HG03571 (cell line): ENCODE results near the gene ECT2.
"Not testable (repeated sequence)": the region's sequence is repeated elsewhere in the genome, so short reads cannot be mapped to it uniquely, and the experiment has no call there.

Experiments
- ATAC-seq: cut with Tn5 transposase; IDR thresholded peaks from one replicate; pipeline ENCODE4 v1.9.1; 2021; ENCODE audit not compliant: unreplicated experiment

ECT2 gene

GRCh38 chr3:172735014-172735413 is 15.5 kb upstream of the ECT2 start:
- no peak for ATAC-seq

DNA sequence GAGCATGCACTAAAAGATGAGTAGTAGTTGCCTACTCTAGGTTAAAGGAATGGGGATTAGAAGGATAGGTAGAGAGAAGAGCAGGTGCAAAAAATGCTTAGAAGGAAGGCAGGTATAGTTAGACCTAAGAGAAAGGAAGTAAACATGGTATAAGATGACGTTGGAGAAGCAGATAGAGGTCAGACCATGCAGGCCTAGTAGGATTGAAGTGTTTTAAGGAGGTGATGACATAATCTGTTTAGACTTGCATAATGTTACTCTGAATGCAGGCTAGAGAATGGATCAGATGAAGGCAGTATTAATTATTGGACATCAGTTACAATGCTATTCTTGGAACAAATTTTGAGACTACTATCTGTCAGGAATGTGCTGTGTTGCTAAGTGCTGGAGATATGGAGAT is 11.1 kb upstream of the ECT2 start:
- ATAC-seq, result no peak

DNA sequence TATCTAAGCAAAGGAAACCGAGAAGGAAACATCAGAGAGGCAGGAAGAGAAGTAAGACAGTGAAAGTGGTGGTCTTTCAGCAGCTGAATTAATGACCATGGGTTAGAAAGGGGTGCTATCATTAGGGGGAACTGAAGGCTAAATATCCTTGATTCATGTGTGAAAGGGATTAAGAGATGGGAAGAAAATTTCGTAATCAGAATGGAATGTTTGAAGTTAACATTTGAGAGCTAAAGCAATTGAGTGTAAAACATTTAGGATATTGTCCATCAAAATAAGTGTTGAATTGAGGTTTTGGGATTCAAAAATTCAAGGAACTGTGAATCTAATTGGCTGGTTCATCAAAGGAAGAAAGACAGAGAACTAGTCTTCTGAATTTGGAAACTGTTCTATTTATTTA is 4.1 kb upstream of the ECT2 start:
- no peak for ATAC-seq

DNA sequence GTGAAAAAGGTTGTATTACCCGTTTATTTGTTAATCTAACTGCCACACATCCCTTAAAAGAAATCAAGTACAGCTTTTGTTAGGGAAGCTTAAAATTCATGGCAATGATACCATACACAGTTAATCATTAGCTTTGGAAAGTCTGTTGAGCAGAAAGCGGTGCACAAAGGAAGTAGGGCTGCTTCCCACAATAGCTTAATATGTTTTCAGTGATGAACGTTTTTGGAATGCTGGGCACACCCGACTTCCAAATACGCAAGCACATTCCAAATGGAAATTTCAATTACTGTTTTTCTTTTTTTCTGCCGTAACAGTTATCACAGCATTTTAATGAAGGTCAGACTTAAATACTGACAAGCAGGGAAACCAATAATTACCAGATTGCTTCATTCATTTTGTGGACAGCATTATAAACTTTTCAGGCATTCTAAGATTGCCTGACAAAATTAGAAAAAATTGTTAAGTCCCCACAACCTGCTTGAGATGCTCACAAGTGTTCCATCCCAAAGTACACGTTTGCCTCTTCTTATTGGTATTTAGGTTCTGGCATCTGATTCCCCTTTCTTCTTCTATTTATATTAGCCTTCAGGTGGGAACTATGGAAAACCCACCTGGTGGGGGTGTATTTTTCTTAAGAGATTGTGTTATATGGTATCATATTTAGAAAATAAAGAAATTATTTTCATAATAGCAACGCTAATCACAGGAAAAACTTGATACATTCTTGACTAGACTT is 1.1 kb upstream of the ECT2 start:
- ATAC-seq, result no peak

DNA sequence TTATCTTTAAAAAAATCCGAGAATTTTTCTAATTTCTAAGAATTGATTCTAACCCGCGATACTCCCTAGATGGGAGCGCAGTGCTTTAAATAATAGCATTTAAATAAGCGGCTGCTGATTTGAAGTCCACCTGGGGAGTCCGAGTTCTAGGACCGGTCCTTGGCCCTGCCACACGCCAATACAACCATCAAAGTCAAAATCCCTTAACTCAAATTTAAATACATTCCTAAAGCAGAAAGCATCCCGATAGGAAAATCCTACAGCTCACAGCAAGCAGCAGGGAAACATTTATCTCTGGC is 508 bp upstream of the ECT2 start:
- ATAC-seq, result no peak

DNA sequence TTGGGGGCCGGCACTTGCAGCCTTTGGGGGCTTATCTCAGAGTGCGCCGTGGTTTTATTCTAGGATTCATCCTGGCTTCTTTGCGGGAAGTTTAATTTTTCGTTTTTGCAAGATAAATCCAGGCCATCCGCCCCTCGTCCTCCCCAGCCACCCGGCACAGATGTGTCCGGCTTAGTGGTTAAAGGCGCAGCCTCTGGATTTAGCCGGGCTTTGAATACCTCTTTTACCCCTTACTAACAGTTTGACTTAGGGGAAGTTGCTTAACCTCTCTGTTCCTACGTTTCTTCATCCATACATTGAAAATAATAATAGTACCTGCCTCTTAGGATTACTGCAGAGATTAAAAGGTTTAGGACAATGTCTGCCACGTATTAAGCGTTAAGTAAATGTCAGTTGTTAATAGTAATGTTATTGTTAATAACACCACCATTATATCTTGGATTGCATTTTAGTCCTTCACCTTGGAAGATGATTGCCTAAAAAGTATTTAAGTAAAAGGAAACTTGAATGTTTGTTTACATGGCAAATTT is 714 bp downstream of the ECT2 start:
- no peak for ATAC-seq

- ATAC-seq, result no peak
Observed at GRCh38 chr3:172752651-172753050, 2.1 kb downstream of the ECT2 start.

DNA sequence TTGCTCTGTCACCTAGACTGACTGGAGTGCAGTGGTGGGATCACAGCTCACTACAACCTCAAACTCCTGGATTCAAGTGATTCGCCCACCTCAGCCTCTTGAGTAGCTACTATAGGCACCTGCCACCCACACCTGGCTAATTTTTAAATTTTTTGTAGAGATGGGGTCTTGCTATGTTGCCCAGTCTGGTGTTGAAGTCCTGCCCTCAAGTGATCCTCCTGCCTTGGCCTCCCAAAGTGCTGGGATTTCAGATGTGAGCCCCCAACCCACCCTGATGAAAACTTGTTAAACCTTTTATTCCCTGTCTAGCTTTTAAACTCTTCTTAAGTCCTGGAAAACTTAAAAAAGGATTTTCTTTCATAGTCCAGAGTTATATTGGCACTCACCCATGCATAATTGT is 2.6 kb downstream of the ECT2 start:
- ATAC-seq, result no peak

DNA sequence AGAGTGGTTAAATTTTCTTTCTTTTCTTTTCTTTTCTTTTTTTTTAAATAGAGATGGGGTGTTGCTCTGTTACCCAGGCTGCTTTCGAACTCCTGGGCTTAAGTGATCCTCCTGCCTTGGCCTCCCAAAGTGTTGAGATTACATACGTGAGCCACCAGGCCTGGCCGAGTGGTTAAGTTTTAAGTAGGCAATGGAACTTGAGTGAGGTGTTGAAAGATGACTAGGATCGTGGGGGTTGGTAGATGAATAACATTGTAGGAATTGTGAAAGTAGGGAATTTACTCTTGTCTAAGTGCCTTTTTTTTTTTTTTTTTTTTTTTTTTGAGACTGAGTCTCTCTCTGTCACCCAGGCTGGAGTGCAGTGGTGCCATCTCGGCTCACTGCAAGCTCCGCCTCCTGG is 9.9 kb downstream of the ECT2 start:
- ATAC-seq, result not testable (repeated sequence)

DNA sequence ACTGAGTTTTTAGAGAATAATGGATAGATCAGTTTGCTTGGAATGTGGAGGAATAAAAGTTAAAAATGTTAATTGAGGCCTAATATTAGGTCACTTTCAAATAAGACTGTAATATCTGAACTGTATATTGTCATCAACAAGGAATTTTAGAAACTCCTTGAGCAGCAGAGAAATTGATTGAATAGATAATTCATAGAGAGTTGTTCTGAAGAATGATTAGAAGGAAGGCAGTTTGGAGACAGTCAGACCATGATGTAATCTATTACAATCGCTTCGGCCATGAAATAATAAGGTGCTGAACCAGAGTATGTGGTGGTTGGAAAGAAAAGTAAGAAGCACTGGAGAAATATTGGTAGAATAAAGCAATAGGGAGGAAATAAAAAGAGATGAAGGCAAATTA is 15.7 kb downstream of the ECT2 start:
- ATAC-seq, result no peak

GRCh38 chr3:172766718-172767405 is 16.3 kb downstream of the ECT2 start:
- ATAC-seq, result no peak

DNA sequence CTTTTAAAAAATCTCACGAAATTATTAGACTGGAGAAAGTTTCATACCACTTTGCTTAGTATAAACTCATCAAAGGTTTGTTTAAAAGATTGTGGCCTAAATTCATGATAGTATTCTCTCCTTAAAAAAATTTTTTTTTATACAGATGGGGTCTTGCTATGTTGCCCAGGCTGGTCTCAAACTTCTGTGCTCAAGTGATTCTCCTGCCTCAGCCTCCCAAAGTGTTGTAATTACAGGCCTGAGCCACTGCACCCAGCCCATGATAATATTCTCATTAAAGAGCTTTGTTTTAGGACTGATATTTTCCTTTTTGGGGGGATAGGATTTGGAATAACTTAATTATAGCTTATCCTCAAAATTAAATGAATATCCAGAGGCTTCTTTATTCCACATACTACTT is 19.9 kb downstream of the ECT2 start:
- ATAC-seq, result no peak

- ATAC-seq, result no peak
Observed at GRCh38 chr3:172771672-172772071, 21.1 kb downstream of the ECT2 start.

DNA sequence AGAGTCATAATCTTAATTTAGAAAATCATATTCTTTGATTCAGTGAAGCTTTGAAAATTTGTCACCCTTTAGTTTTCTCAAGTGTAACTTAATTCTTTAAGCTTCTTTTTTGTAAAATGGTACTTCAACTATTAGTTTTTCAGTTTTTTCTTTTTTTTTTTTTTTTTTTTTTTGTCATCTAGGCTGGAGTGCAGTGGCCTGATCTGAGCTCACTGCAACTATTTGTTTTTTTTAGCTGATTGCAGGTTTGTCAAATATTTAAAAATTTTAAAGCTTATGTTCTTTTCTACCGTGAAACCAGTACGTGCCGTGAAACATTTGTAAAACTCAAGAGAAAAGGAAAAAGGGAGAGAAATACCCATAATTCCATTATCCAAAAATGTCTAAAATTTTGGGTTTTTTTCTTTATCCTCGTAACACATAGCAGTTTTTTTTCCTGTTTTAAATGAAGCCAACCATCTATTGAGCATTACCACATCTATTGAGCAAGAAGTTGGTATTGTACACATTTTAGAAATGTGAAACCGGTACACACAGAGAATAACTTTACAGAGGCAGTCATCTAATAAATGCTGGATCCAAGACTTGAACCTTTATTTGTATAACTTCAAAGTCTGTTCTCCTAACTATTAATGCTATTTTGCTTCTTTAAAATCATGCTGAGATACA is 25.7 kb downstream of the ECT2 start:
- no peak for ATAC-seq

GRCh38 chr3:172777901-172778300 is 27.4 kb downstream of the ECT2 start:
- ATAC-seq, result no peak

- ATAC-seq, result no peak
Observed at GRCh38 chr3:172782235-172782634, 31.7 kb downstream of the ECT2 start.

- ATAC-seq, result no peak
Observed at GRCh38 chr3:172786036-172786435, 35.5 kb downstream of the ECT2 start.

DNA sequence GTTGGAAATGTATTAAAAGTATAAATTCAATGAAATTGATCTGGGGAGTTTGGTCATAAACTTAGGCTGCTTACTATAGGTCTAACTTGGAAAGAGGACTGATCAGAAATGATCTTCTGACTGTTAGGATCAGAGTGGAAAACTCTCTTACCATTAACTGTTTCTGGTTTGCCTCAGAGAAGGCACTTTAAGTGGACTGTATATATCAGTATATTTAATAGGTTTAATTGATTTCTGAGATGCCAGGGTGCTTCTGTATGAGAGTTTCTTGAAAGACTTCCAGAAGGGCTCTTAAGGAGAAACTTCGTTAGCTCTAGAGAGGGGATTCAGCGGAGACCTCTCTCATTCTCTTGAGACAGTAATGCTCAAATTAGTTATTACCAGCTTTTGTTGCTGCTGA is 36.5 kb downstream of the ECT2 start:
- ATAC-seq, result no peak

GRCh38 chr3:172787746-172788145 is 37.2 kb downstream of the ECT2 start:
- no peak for ATAC-seq

DNA sequence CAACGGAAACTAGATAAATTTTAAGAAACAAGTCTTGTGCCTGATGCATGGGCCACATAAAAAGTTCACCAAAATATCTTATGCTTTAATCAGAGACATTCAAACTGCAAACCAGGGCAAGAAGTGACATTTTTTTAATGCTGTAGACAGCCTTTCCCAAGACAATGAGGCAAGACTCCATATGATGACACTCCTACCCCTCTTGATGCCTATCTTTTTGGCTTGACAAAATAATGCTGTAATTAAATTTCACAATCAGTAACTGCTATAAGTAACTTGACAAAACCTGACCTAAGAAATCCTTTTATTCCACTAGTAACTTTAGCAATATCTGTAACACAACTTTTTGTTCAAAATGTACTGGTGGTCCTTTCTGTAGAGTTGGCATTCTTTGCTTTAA is 48.7 kb downstream of the ECT2 start:
- no peak for ATAC-seq

- ATAC-seq, result no peak
Observed at GRCh38 chr3:172800156-172800555, 49.6 kb downstream of the ECT2 start.

DNA sequence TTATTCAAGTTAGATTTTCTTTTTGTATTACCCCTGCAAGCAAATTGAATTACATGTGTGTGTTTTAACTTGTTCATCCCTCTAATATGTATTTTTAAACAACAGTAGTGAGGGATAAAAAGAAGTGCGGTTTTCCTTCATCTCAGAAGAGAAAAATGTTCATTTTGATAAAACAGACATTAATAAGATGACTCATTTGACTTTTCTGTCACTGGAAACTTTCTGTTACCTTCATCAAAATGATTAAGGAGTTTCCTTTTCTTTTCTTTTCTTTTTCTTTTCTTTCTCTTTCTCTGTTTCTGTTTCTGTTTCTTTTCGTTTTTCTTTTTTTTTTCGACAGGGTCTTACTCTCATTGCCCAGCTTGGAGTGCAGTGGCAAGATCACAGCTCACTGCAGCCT is 53.0 kb downstream of the ECT2 start:
- ATAC-seq, result no peak
